Erythroblast (primary cell): ENCODE measurements around the gene ZNF207.

Source experiments
- GATA1 ChIP-seq: IDR thresholded peaks from 2 replicates; pipeline ENCODE4 v1.6.1; 2011; ENCODE audit warnings: low read depth, mild to moderate bottlenecking, control low read depth, low read length, moderate library complexity
- POLR2A ChIP-seq: IDR thresholded peaks from 2 replicates; pipeline ENCODE4 v1.6.1; 2011; ENCODE audit warnings: mild to moderate bottlenecking, low read length

DNA sequence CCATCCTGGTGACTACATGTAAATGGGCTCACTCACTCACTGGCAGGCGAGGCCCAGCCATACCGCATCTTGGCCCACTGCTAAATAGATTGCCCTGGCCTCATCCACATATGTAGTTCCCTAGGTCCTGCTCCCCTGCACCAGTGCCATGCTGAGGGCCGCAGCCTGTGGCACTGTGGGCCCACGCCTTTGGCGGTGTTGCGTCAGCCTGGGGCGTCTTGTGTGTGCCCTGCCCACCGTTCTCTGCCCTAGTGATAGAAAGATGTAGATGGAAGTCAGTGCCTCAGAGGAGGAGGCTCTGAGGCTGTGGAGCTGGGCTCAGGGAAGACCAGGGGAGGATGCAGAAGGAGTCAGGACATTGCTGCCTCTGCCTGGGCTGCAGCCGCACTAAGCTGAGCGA, 26.9 kb upstream of the ZNF207 start:
- no peak for TF ChIP-seq GATA1
- TF ChIP-seq POLR2A, result no peak
